ENCODE data around the gene KRT38. TPM values are rescaled to one million over a fixed set of nuclear protein-coding genes. Genes with fewer than 3 reads are reported as not detected.

KRT38 gene
- total RNA-seq, 1 donor from 2014 or later, result not detected

GRCh38 chr17:41404024-41404671 lies 36.6 kb downstream of the KRT38 start:
- Histone ChIP-seq H3K4me1 (ENCODE audit: insufficient read depth, low read length) (peaks cover 36% of the 10 kb centered on the region), H3K27ac (ENCODE audit: low read depth, low read length) (peak overlapping the region; percentile 92), H3K4me3 (ENCODE audit: insufficient read depth, low read depth, low read length) (no peak overlapping the region), H3K27me3 (ENCODE audit: insufficient read depth, low read length) (no peaks in the 10 kb centered on the region), H4K20me1 (ENCODE audit: insufficient read depth, low read length) (no peaks in the 10 kb centered on the region), H3K9me3 (ENCODE audit: insufficient read depth, low read depth, low read length) (no peaks in the 10 kb centered on the region), H3K4me2 (ENCODE audit: low read length) (peak overlapping the region; percentile 67), H3K9ac (ENCODE audit: low read length) (peak overlapping the region; percentile 55), H3K36me3 (ENCODE audit: insufficient read depth, low read length) (no peaks in the 10 kb centered on the region), H2AFZ (ENCODE audit: low read depth, low read length) (peak overlapping the region; percentile 28), H3K79me2 (ENCODE audit: insufficient read depth, low read length) (no peaks in the 10 kb centered on the region)
- TF ChIP-seq EZH2 (IDR thresholded peaks at IDR 0.05; ENCODE audit: insufficient read depth, low read length) (no peak), CTCF (IDR thresholded peaks at IDR 0.05; ENCODE audit: insufficient read depth, low read depth, low read length) (no peak)
- peak; percentile 99 for FAIRE-seq
- H3K9me3 Mint-ChIP-seq (ENCODE audit: unreplicated experiment), result no peaks in the 10 kb centered on the region
- no peak overlapping the region for H3K4me3 Mint-ChIP-seq (ENCODE audit: unreplicated experiment)
- H3K4me1 Mint-ChIP-seq (ENCODE audit: low read depth, unreplicated experiment), result peaks cover 31% of the 10 kb centered on the region
- DNase-seq (ENCODE audit: low read depth), result peak; percentile 98
- no peaks in the 10 kb centered on the region for H3K36me3 Mint-ChIP-seq (ENCODE audit: low read depth, unreplicated experiment)
- peak overlapping the region; percentile 86 for H3K27ac Mint-ChIP-seq (ENCODE audit: unreplicated experiment)
- peaks cover 9% of the 10 kb centered on the region for H3K27me3 Mint-ChIP-seq (ENCODE audit: low read depth, unreplicated experiment)

- FAIRE-seq, result peak; percentile 54
- DNase-seq (ENCODE audit: low read depth), result no peak
- no peaks in the 10 kb centered on the region for H3K36me3 Mint-ChIP-seq (ENCODE audit: low read depth, unreplicated experiment)
- peaks cover 36% of the 10 kb centered on the region for H3K4me1 ChIP-seq (ENCODE audit: insufficient read depth, low read length)
- H3K4me2 ChIP-seq (ENCODE audit: low read length), result peak overlapping the region; percentile 67
- H3K4me3 ChIP-seq (ENCODE audit: insufficient read depth, low read depth, low read length), result no peak overlapping the region
- H3K9me3 ChIP-seq (ENCODE audit: insufficient read depth, low read depth, low read length), result no peaks in the 10 kb centered on the region
- H3K27ac ChIP-seq (ENCODE audit: low read depth, low read length), result peak overlapping the region; percentile 67
- H3K36me3 ChIP-seq (ENCODE audit: insufficient read depth, low read length), result no peaks in the 10 kb centered on the region
- H3K9me3 Mint-ChIP-seq (ENCODE audit: unreplicated experiment), result no peaks in the 10 kb centered on the region
- H3K27ac Mint-ChIP-seq (ENCODE audit: unreplicated experiment), result peak overlapping the region; percentile 86
- H2AFZ ChIP-seq (ENCODE audit: low read depth, low read length), result no peak overlapping the region
- no peaks in the 10 kb centered on the region for H4K20me1 ChIP-seq (ENCODE audit: insufficient read depth, low read length)
- peaks cover 31% of the 10 kb centered on the region for H3K4me1 Mint-ChIP-seq (ENCODE audit: low read depth, unreplicated experiment)
- no peaks in the 10 kb centered on the region for H3K79me2 ChIP-seq (ENCODE audit: insufficient read depth, low read length)
- TF ChIP-seq CTCF (IDR thresholded peaks at IDR 0.05; ENCODE audit: insufficient read depth, low read depth, low read length), result no peak
- no peak for TF ChIP-seq EZH2 (IDR thresholded peaks at IDR 0.05; ENCODE audit: insufficient read depth, low read length)
- H3K9ac ChIP-seq (ENCODE audit: low read length), result peak overlapping the region; percentile 0
- H3K27me3 Mint-ChIP-seq (ENCODE audit: low read depth, unreplicated experiment), result peaks cover 5% of the 10 kb centered on the region
- H3K4me3 Mint-ChIP-seq (ENCODE audit: unreplicated experiment), result no peak overlapping the region
- H3K27me3 ChIP-seq (ENCODE audit: insufficient read depth, low read length), result no peaks in the 10 kb centered on the region
Measured at GRCh38 chr17:41403404-41404023, 37.3 kb downstream of the KRT38 start.

GRCh38 chr17:41402161-41402560 lies 38.6 kb downstream of the KRT38 start:
- Mint-ChIP-seq H3K4me3 (ENCODE audit: unreplicated experiment) (no peak overlapping the region), H3K27me3 (ENCODE audit: low read depth, unreplicated experiment) (peaks cover 5% of the 10 kb centered on the region), H3K36me3 (ENCODE audit: low read depth, unreplicated experiment) (no peaks in the 10 kb centered on the region), H3K4me1 (ENCODE audit: low read depth, unreplicated experiment) (peaks cover 31% of the 10 kb centered on the region), H3K9me3 (ENCODE audit: unreplicated experiment) (peaks cover 3% of the 10 kb centered on the region), H3K27ac (ENCODE audit: unreplicated experiment) (peak overlapping the region; percentile 56)
- no peaks in the 10 kb centered on the region for H3K9me3 ChIP-seq (ENCODE audit: insufficient read depth, low read depth, low read length)
- H3K27ac ChIP-seq (ENCODE audit: low read depth, low read length), result peak overlapping the region; percentile 67
- no peak for FAIRE-seq
- peak; percentile 77 for DNase-seq (ENCODE audit: low read depth)
- no peaks in the 10 kb centered on the region for H3K27me3 ChIP-seq (ENCODE audit: insufficient read depth, low read length)
- peak overlapping the region; percentile 27 for H3K4me2 ChIP-seq (ENCODE audit: low read length)
- TF ChIP-seq EZH2 (IDR thresholded peaks at IDR 0.05; ENCODE audit: insufficient read depth, low read length) (no peak), CTCF (IDR thresholded peaks at IDR 0.05; ENCODE audit: insufficient read depth, low read depth, low read length) (no peak)
- no peak overlapping the region for H2AFZ ChIP-seq (ENCODE audit: low read depth, low read length)
- no peaks in the 10 kb centered on the region for H3K36me3 ChIP-seq (ENCODE audit: insufficient read depth, low read length)
- no peaks in the 10 kb centered on the region for H3K79me2 ChIP-seq (ENCODE audit: insufficient read depth, low read length)
- H3K9ac ChIP-seq (ENCODE audit: low read length), result peak overlapping the region; percentile 30
- no peak overlapping the region for H3K4me3 ChIP-seq (ENCODE audit: insufficient read depth, low read depth, low read length)
- no peaks in the 10 kb centered on the region for H4K20me1 ChIP-seq (ENCODE audit: insufficient read depth, low read length)
- H3K4me1 ChIP-seq (ENCODE audit: insufficient read depth, low read length), result peaks cover 36% of the 10 kb centered on the region
